LNCaP clone FGC (cell line): ENCODE data around the gene RTN3.

Source experiments
- DNase-seq: peaks from one replicate; pipeline ENCODE4 v3.0.0-alpha.2; 2011; ENCODE audit warnings: low read depth
- H3K4me3 ChIP-seq: 2 replicates; pipeline ENCODE4 v1.5.1; 2011; ENCODE audit warnings: mild to moderate bottlenecking, low read depth, low read length, control low read depth
- CTCF ChIP-seq: IDR thresholded peaks from 2 replicates; pipeline ENCODE4 v1.5.1; 2012; ENCODE audit warnings: mild to moderate bottlenecking; ENCODE audit not compliant: control insufficient read depth, insufficient read depth; ENCODE audit errors: extremely low read depth

The RTN3 gene

GRCh38 chr11:63711838-63712237 is 30.5 kb downstream of the RTN3 start:
- no peak for DNase-seq
- H3K4me3 ChIP-seq, result no peak overlapping the region
- no peak for TF ChIP-seq CTCF

GRCh38 chr11:63713766-63714165 is 32.5 kb downstream of the RTN3 start:
- no peak for DNase-seq
- no peak for TF ChIP-seq CTCF
- H3K4me3 ChIP-seq, result no peak overlapping the region

GRCh38 chr11:63716046-63716445 is 34.7 kb downstream of the RTN3 start:
- H3K4me3 ChIP-seq, result no peak overlapping the region
- DNase-seq, result no peak
- TF ChIP-seq CTCF, result no peak

- H3K4me3 ChIP-seq, result no peak overlapping the region
- no peak for TF ChIP-seq CTCF
- DNase-seq, result no peak
Measured at GRCh38 chr11:63719001-63719400, 37.7 kb downstream of the RTN3 start.

GRCh38 chr11:63719987-63720386 is 38.7 kb downstream of the RTN3 start:
- no peak for DNase-seq

GRCh38 chr11:63720611-63721010 is 39.3 kb downstream of the RTN3 start:
- no peak for DNase-seq
- H3K4me3 ChIP-seq, result no peak overlapping the region
- no peak for TF ChIP-seq CTCF

More at GRCh38 chr11:63719987-63720386, 38.7 kb downstream of the RTN3 start:
- no peak for TF ChIP-seq CTCF
- no peak overlapping the region for H3K4me3 ChIP-seq

GRCh38 chr11:63729326-63729725 is 48.0 kb downstream of the RTN3 start:
- no peak overlapping the region for H3K4me3 ChIP-seq
- no peak for TF ChIP-seq CTCF
- DNase-seq, result no peak
